ENCODE data around the gene ZBBX.

Gene ZBBX

DNA sequence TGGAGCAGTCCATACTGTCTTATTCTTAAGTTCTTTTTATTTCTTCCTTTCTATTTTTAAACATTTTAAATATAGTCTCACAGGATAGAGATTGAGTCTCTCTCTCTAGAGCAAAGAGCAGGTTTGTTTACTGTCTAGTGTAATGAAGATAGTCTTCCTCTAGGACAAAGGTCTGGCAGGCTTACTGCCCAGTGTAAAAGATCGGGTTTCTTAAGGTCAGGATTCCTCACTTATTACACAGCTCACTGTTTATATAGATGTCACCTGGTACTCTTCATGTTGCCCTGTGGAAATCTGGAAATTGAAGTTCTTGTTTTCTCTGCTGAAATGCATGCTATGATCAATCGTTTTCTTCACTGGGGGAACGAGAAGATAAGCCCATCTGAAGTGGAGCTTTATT is 76.0 kb downstream of the ZBBX start:
- DNase-seq: no peak

DNA sequence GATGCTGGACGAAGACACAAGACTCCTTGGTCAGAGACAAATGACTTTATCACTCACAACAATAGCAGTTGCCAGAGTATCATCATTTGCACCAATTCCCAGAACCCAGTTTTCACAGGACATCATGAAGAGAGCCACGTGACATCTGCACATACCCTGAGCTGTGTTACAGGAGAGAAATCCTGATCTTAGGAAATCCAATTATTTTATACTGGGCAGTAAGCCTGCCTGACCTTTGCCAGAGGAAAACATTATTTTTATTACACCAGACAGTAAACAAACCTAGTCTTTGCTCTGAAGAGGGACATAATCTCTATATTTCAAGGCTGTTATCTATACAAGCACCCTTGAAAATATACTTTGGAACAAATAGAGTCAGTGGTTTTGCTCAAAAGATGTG is 77.4 kb downstream of the ZBBX start:
- no peak for DNase-seq

DNA sequence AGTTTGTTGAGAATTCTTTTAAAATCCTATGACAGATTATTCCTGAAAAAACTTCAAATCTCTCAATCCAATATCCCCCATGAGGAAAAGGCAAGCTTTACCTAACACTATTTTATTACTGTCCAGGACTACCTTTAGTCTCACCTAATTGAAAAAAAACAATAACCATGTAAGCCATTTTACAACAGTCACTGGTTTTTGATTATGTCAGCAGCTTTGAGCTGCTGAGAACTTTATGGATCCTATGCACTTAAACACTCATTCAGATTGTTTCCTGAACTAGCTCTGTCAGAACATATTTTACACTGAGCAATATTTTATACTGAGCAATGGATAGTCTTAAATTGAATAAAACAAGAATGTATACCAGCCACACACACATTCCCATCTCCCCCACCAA is 79.9 kb downstream of the ZBBX start:
- DNase-seq: no peak

DNA sequence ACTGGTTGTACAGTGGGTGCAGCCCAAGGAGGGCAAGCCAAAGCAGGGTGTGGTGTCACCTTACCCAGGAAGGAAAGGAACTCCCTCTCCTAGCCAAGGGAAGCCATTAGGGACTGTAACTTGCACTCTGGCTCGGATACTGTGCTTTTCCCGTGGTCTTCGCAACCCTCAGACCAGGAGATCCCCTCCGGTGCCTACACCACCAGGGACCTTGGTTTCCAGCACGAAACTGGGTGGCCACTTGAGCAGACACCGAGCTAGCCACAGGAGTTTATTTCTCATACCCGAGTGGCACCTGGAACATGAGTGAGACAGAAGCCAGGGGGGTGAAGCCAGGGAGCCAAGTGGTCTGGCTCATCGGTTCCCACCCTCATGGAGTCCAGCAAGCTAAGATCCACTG is 90.7 kb downstream of the ZBBX start:
- DNase-seq: no peak

DNA sequence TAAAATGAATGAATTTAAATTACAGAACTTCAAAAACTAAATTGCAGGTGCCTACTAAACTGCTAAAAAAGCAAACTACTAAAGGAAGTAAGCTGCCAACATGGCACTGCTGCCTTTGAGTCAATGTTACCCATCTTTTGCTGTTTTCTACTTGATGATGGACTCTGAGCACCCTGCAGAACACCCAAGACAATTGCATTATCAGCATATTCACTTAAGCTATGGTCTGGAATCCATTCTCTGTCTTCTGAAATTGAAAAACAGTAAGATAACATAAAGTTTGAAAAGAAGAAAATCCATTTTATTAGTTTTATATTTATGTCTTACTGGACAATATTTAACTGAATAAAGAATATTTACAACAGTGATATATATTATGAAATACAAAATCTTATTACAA is 91.4 kb downstream of the ZBBX start:
- no peak for DNase-seq

DNA sequence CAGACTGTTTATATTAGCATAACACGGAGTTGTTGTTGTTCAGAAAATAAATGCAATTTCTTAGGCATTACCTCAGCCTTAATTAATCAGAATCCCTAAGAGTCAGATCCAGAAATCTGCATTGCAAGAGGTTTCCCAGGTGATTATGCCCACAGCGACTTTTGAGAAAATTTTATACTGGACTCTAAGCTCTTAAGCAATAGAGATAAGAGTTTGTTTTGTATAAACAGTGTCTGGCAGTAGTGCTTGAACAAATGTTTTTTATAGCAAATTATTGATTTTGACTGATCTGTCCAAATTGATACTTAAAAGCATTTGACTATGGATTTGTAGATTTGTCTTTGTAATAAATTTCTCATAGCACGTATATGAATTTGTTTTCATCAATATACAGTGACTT is 92.8 kb downstream of the ZBBX start:
- no peak for DNase-seq

DNA sequence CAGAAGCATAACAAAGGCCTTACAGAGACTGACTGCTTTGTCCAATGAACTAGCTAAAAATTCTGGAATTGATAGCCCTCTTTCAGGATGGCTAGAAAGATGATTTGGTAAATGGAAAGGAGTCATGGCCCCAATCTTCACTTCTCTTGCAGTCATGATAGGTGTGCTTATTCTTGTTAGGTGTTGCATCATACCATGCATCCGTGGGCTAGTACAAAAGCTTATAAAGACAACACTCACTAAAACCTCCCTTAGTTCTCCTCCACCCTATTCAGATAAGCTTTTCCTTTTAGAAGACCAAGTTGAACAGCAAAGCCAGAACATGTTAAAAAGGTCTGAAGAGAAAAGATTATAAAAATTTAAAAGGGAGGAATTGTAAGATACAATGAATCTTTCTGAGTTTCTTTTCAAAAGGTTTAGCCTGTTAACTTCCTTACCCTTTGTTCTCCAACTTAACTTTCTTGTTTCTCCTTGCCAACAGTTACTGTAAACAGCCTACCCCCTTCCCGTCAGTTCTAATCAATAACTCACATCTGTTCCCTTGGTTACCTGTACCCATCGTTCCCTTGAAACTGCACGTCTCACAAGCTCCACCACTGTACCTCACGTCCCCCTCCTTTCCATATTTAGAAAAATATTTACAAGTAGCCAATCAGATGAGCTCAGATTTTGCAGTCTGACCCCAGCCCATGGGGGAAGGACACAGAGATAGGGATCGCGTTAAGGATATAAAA is 105.8 kb downstream of the ZBBX start:
- no peak for DNase-seq

DNA sequence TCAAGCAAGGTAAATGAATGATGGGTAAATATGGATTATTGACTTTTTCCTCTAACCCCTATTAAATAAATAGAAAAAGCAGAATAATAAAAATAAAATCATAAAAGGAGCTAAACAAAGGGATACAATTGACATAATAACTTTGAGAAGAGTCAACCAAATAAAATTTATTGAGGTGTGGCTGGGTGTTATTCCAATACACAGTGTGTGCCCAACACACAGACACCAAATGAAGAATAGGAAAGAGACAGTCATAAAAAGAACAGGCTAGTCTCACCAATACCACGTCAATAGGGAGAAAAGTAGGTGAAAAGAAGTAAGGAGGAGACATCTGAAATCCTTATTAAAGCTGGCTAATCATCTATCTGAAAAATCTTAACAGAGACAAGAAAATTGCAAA is 127.1 kb downstream of the ZBBX start:
- no peak for DNase-seq

DNA sequence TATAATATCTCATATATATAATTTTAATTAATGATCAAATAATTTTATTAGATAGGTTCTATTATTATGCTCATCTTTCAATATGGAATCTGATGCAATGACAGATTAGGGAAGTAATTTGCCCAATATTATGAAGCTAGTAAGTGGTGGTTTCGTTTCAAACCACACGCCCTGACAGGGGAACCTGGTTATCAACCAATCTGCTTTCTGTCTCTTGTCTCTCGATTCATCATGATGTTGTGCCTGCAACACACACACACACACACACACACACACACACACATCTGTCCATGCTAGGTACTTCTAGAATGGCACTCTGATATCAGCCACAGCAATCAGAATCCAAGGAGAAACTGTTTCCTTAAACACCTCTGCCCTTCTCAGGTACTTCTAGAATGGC is 128.4 kb downstream of the ZBBX start:
- DNase-seq: no peak

DNA sequence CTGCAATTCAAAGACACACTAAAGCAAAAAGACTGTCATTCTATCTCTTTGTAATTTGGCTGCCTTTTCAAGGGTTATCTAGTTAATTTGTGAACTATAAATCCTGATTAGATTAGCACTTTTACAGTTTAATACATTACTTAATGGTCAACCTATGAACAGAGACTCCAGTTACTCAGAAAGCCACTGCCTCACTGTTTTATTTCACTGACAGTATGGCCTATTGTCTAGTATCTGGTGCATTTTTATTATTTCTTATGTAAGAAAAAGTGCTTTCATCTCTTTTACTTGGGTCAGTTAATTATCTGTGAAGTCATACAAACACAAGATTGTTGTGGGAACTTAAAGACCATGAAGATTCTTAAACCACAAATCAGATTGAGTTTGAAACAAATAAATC is 133.8 kb downstream of the ZBBX start:
- no peak for DNase-seq

DNA sequence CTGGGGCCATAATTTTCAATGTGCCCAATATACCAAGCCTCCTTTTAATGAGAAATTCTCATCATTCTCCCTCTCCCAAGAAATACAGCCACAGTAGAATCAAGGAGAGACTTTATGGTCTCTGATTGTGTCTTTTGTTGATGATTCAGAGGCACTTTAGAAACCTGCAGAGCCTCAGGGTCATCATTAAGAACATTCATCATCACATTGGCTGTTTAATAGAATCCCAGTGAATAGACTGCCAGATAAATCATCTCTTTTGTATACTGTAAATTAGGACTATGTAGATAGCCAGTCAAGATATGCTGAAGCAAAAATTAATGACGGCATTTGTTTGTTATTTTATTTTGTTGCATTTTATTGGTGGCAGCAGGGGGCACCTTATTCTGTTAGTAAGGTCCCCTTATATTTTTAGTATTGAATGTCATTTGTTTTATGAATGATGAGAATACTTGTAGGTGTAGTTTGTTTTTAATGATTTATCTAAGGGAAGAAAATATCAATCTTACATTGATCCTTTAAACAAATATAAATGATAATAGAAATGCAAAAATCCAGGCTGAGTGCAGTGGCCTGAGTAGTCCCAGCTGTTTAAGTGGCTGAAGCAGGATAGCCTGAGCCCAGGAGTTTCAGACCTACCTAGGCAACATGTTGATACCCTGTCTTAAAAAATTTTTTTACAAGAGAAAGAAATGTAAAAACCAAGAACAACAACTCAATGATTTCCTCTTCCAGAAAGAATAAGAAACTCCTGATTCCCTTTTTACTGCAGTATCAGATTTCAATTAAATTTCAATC is 138.8 kb downstream of the ZBBX start:
- DNase-seq: no peak

DNA sequence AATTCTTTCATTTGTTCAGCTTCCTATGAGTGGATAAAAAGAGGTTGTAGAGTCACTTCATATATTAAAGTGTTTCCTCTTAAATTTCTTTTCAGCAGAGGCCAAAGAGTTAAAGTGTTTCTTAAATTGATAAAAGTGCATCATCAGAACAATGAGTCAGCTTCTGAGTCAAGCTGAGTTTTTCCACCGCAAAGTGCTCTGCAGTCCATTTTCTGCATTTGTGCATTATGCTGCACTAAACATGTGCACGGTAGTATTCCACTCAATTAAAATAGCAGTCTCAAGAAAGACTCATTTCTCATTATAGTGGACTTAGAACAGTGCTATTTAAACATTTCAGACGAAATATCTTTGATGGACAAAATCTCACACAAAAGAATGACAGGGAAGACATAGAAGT is 152.0 kb downstream of the ZBBX start:
- DNase-seq: no peak

DNA sequence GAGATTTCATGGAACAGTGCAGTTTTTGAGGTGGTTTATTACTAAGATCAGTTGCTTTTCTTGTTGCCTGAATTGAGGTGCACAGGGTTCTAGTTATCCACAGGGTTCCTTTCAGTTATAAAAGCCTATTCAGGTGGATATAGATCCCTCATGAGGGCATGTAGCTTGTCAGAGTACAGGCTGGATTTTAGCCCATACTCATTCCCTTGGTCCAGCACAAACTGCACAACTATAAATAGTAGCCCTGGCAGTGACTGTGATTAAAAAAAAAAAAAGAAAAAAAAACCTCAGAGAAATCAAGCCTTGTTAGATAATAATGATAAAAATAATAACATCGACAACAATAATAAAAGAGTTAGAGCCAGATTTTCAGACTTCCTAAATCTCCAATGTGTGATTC is 154.3 kb downstream of the ZBBX start:
- no peak for DNase-seq

DNA sequence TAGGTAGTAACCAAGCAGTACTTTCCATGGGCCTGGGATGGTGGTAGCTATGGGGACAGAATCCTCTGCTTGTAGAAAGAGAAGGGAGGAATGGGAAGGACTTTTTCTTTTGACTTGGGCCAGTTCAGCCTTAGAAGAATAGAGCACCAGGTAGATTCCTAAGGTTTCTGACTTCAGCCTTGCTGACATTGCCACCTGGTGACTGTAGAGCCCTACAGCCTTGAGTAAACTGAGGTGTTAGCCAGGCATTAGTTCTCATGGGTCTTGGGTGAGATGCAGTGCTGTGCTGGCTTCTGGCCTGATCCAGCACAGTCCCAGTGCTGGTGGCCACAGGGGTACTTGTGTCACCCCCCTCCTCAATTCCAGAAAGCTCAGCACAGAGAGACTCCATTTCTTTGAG is 171.1 kb downstream of the ZBBX start:
- no peak for DNase-seq

DNA sequence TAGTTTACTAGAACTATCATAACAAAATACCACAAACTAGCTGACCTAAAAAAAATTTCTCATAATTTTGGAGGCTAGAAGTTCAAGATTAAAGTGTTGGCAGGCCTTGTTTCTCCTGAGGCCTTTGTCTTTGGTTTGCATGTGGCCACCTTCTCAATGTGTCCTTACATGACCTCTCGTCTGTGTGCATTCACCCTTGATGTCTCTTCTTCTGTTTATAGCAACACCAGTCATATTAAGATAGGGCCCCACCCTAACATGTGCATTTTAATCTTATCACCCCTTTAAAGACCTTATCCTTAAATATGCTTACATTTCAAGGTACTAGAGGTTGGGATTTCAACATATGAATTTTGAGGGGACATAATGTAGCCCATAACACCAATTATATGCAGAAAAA is 177.0 kb downstream of the ZBBX start:
- no peak for DNase-seq

DNA sequence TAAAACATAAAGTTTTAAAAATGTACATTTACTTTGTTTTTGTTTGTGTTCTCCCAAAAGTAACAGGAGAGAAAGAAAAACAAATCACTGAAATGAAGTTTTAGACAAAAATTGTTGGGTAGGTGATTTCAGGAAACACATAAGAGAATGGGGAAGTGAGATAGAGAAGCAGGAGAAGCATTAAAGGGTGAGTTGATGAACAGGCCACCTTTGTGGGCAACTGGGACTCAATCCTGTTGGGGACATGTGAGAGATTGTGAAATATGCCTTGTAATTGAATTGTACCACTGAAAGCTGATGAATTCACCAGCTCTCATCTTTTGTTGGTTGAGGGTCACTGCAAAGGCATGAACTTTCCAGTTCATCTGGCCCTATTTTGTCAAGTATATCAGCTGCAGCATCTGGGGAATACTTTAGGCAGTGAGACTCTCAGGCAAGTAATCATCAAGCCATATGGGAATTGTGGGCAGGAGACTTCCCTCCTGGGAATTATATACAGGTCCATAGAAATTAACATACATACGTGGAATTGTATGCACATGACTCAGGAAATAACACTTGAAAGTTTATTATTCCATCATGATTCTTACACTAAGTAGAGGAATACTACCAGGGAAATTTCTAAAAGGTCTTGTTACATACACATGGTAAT is 181.0 kb downstream of the ZBBX start:
- DNase-seq: peak in 1 of 2 experiments; percentile 59

Data from NCI-H524 (cell line).